AG09309 (cell line): Measurements from ENCODE around the gene AGAP1.

Source experiments
- DNase-seq: peaks from one replicate; pipeline ENCODE4 v3.0.0-alpha.2; 2010; ENCODE audit warnings: low read depth
- H3K4me3 ChIP-seq: 2 replicates; pipeline ENCODE4 v1.5.1; 2011; ENCODE audit warnings: mild to moderate bottlenecking, low read depth, low read length, moderate library complexity; ENCODE audit not compliant: control insufficient read depth
- CTCF ChIP-seq: IDR thresholded peaks from 2 replicates; pipeline ENCODE4 v1.5.1; 2011; ENCODE audit warnings: mild to moderate bottlenecking, low read depth, low read length, inconsistent platforms; ENCODE audit not compliant: insufficient read depth, control insufficient read depth; ENCODE audit errors: missing control alignments

The AGAP1 gene

GRCh38 chr2:236080412-236080811, 586.6 kb downstream of the AGAP1 start:
- no peak for TF ChIP-seq CTCF

DNA sequence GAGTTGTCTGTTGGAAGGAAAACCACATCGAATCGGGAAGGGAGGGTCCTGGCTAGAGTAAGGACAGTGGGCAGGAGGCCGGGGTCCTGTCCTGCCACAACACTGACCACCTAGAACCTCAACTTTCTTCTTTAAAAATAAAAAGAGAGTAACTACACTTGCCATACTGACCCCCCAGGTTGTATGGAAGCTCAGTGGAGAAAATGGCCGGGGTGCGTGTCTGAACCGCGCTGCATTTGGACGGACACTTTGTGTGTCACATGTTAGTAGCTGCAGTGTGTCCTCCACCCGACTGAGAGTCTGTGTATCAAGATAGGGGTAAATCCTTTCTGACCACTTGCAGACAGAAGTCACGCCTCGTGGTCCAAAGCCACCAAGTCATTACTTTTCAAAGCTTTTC, 587.3 kb downstream of the AGAP1 start:
- no peak for DNase-seq
- no peak overlapping the region for H3K4me3 ChIP-seq
- no peak for TF ChIP-seq CTCF

More at GRCh38 chr2:236080412-236080811, 586.6 kb downstream of the AGAP1 start:
- DNase-seq = no peak
- H3K4me3 ChIP-seq = no peak overlapping the region

DNA sequence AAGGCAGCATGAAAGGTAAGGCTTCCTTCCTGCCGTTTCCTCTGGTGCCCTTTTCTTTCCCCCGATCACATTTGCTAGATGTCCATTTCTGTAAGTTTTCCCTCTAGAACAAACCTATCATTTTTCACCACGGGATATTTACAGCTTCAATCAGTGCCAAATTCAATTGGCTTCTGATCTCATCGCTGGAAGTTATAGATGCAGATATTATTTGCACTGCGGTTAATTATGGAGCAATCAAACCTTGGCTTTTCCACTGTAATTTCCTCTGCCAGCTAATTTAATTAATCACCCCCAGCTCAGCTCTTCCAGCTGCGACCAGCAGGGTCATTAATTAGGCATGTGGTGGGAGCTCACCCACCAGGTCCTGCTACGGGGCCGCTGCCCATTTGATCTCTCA, 588.2 kb downstream of the AGAP1 start:
- H3K4me3 ChIP-seq = no peak overlapping the region
- no peak for DNase-seq
- no peak for TF ChIP-seq CTCF

GRCh38 chr2:236083934-236084333, 590.1 kb downstream of the AGAP1 start:
- no peak overlapping the region for H3K4me3 ChIP-seq
- TF ChIP-seq CTCF = no peak
- no peak for DNase-seq

GRCh38 chr2:236085211-236085610, 591.4 kb downstream of the AGAP1 start:
- no peak for TF ChIP-seq CTCF
- no peak for DNase-seq
- H3K4me3 ChIP-seq = no peak overlapping the region

DNA sequence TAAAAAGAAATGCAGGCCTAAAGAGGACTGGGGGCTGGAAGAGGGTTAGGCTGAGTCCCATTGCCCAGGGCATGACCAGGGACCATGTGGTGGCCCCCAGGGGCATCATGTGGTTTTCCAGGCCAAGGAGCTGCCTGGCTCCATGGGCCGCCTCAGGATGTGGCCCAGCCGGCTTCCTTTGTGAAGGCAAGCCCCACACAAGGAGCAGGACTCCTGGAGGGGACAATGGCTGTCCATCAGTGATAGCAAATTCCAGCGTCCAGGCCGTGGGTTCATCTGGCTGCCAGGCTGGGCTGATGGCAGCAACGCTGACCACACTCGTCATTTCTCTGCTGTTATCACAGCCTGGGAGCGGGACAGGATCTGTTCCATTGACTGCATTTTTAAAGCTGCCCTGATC, 591.8 kb downstream of the AGAP1 start:
- TF ChIP-seq CTCF = no peak
- no peak for DNase-seq
- no peak overlapping the region for H3K4me3 ChIP-seq

GRCh38 chr2:236086403-236086970, 592.6 kb downstream of the AGAP1 start:
- H3K4me3 ChIP-seq = no peak overlapping the region
- TF ChIP-seq CTCF = no peak
- no peak for DNase-seq
